GM23338 (cell line): ENCODE data around the gene ACSF3. TPM values are rescaled to one million over a fixed set of nuclear protein-coding genes. Genes with fewer than 3 reads are reported as not detected.

ENCODE experiments used
- ATAC-seq: fragments of 200-7000 bp; cut with Tn5 transposase; 3 replicates; pipeline ENCODE4 v1.9.1; 2020
- DNase-seq: peaks from one replicate; pipeline ENCODE4 v3.0.0-alpha.2; 2015; ENCODE audit warnings: low spot score
- H2AFZ ChIP-seq: fragments of 200-600 bp; sonication (generic); 2 replicates; pipeline ENCODE4 v1.8.0; 2016; ENCODE audit warnings: antibody characterized with exemption, mild to moderate bottlenecking, moderate library complexity
- H3F3A ChIP-seq: fragments of 200-600 bp; sonication (generic); replicated peaks from 2 replicates; pipeline ENCODE4 v1.8.0; 2017; ENCODE audit warnings: antibody characterized with exemption, mixed run types, low read depth
- H3K27ac ChIP-seq: fragments of 200-600 bp; sonication (generic); 2 replicates; pipeline ENCODE4 v1.6.1; 2016; ENCODE audit warnings: low read depth
- H3K27me3 ChIP-seq: fragments of 200-600 bp; sonication (generic); 2 replicates; pipeline ENCODE4 v1.8.0; 2016; ENCODE audit warnings: mild to moderate bottlenecking, mixed run types, moderate library complexity; ENCODE audit not compliant: insufficient read depth
- H3K36me3 ChIP-seq: fragments of 200-600 bp; sonication (generic); 2 replicates; pipeline ENCODE4 v1.8.0; 2016; ENCODE audit warnings: mild to moderate bottlenecking; ENCODE audit not compliant: insufficient read depth
- H3K4me1 ChIP-seq: fragments of 200-600 bp; sonication (generic); 2 replicates; pipeline ENCODE4 v1.8.0; 2016; ENCODE audit warnings: mild to moderate bottlenecking, moderate library complexity; ENCODE audit not compliant: insufficient read depth
- H3K4me2 ChIP-seq: fragments of 200-600 bp; sonication (generic); 2 replicates; pipeline ENCODE4 v1.7.1; 2017; ENCODE audit warnings: mixed run types
- H3K4me3 ChIP-seq: fragments of 200-600 bp; sonication (generic); 2 replicates; pipeline ENCODE4 v1.6.1; 2016; ENCODE audit warnings: mixed run types
- H3K79me2 ChIP-seq: fragments of 200-600 bp; sonication (generic); replicated peaks from 2 replicates; pipeline ENCODE4 v1.8.0; 2017; ENCODE audit warnings: mild to moderate bottlenecking; ENCODE audit not compliant: insufficient read depth
- H3K9me2 ChIP-seq: fragments of 200-600 bp; sonication (generic); 2 replicates; pipeline ENCODE4 v1.8.0; 2017; ENCODE audit not compliant: insufficient read depth
- H4K20me1 ChIP-seq: fragments of 200-600 bp; sonication (generic); replicated peaks from 2 replicates; pipeline ENCODE4 v1.8.0; 2017; ENCODE audit warnings: mild to moderate bottlenecking; ENCODE audit not compliant: insufficient read depth
- H3K27ac Mint-ChIP-seq: 2 replicates; pipeline ENCODE4 v1.8.0; 2020; ENCODE audit warnings: inconsistent platforms, mild to moderate bottlenecking, moderate library complexity, mixed read lengths
- H3K27me3 Mint-ChIP-seq: 3 replicates; pipeline ENCODE4 v1.8.0; 2022; ENCODE audit warnings: low read depth, mild to moderate bottlenecking, moderate library complexity, mixed read lengths, inconsistent platforms; ENCODE audit not compliant: insufficient read depth, poor library complexity
- H3K36me3 Mint-ChIP-seq: 3 replicates; pipeline ENCODE4 v1.8.0; 2021; ENCODE audit warnings: low read depth, mild to moderate bottlenecking, inconsistent platforms, moderate library complexity, mixed read lengths
- H3K4me1 Mint-ChIP-seq: 3 replicates; pipeline ENCODE4 v1.8.0; 2020; ENCODE audit warnings: mild to moderate bottlenecking, inconsistent platforms, mixed read lengths
- H3K4me3 Mint-ChIP-seq: 3 replicates; pipeline ENCODE4 v1.8.0; 2021; ENCODE audit warnings: moderate library complexity, mild to moderate bottlenecking, inconsistent platforms, mixed read lengths
- H3K9me3 Mint-ChIP-seq: 3 replicates; pipeline ENCODE4 v1.8.0; 2020; ENCODE audit warnings: moderate library complexity, mild to moderate bottlenecking, inconsistent platforms, mixed read lengths
- CREB1 ChIP-seq: fragments of 250-450 bp; sonication (Bioruptor Pico); IDR thresholded peaks from 2 replicates; pipeline ENCODE4 v1.5.0; 2020; ENCODE audit warnings: low read depth, mild to moderate bottlenecking, moderate library complexity
- CTCF ChIP-seq, 2 experiments: fragments of 200-600 bp in 1 of 2; sonication (generic) in 1 of 2; conservative IDR thresholded peaks; 2 replicates each; pipeline versions ENCODE4 v1.5.1 to v1.6.1; 2016 to 2017; ENCODE audit warnings: antibody characterized with exemption in 2 of 2, low read depth in 2 of 2, mild to moderate bottlenecking in 2 of 2, moderate library complexity in 1 of 2
- ETS1 ChIP-seq: IDR thresholded peaks from 2 replicates; pipeline ENCODE4 v1.6.1; 2016; ENCODE audit warnings: antibody characterized with exemption
- EZH2 ChIP-seq: fragments of 200-600 bp; sonication (generic); IDR thresholded peaks from one replicate; pipeline ENCODE4 v1.8.0; 2017; ENCODE audit warnings: antibody characterized with exemption, mild to moderate bottlenecking, low read depth; ENCODE audit not compliant: unreplicated experiment
- EZH2phosphoT487 ChIP-seq: fragments of 200-600 bp; sonication (generic); IDR thresholded peaks from one replicate; pipeline ENCODE4 v1.8.1; 2018; ENCODE audit warnings: antibody characterized with exemption; ENCODE audit not compliant: unreplicated experiment
- JUNB ChIP-seq: IDR thresholded peaks from one replicate; pipeline ENCODE4 v1.6.1; 2016; ENCODE audit warnings: antibody characterized with exemption; ENCODE audit not compliant: unreplicated experiment
- NANOG ChIP-seq: IDR thresholded peaks from 2 replicates; pipeline ENCODE4 v1.6.1; 2016; ENCODE audit warnings: antibody characterized with exemption, borderline replicate concordance
- POLR2AphosphoS5 ChIP-seq: IDR thresholded peaks from 2 replicates; pipeline ENCODE4 v1.6.1; 2016; ENCODE audit warnings: antibody characterized with exemption, low read depth
- REST ChIP-seq: IDR thresholded peaks from one replicate; pipeline ENCODE4 v1.6.1; 2018; ENCODE audit warnings: antibody characterized with exemption; ENCODE audit not compliant: unreplicated experiment
- STAT1 ChIP-seq: IDR thresholded peaks from one replicate; pipeline ENCODE4 v1.6.1; 2016; ENCODE audit warnings: antibody characterized with exemption; ENCODE audit not compliant: unreplicated experiment
- ZNF114 ChIP-seq: fragments of 250-450 bp; sonication (Bioruptor Pico); IDR thresholded peaks from 2 replicates; pipeline ENCODE4 v1.5.0; 2020; ENCODE audit warnings: mild to moderate bottlenecking, moderate library complexity
- ZNF331 ChIP-seq: fragments of 250-450 bp; sonication (Bioruptor Pico); IDR thresholded peaks from 2 replicates; pipeline ENCODE4 v1.5.0; 2020; ENCODE audit warnings: low read depth, mild to moderate bottlenecking, moderate library complexity
- ZNF462 ChIP-seq: fragments of 250-450 bp; sonication (Bioruptor Pico); IDR thresholded peaks from 2 replicates; pipeline ENCODE4 v1.5.0; 2020; ENCODE audit warnings: mild to moderate bottlenecking, moderate library complexity
- polyA plus RNA-seq: library from polyadenylated mRNA; unstranded; fragments of >200 nt; fragmentation: Nextera tagmentation; extraction: Ambion mirVana; gene quantifications from 2 replicates; pipeline ENCODE4 v1.2.1, GENCODE V29; 2016
- total RNA-seq: library from RNA; depleted of rRNA; stranded (reverse); fragments of >200 nt; shearing (Covaris generic); gene quantifications from 2 replicates; pipeline ENCODE4 v1.2.3, GENCODE V29; 2014

ACSF3 gene
- total and polyA plus RNA-seq, 2 experiments from 2014 or later = 12.8 to 23.1 TPM

GRCh38 chr16:89145406-89146161 lies 51.9 kb downstream of the ACSF3 start:
- Mint-ChIP-seq H3K4me1 (no peaks in the 10 kb centered on the region), H3K9me3 (peaks cover 35% of the 10 kb centered on the region), H3K27ac (no peak overlapping the region), H3K27me3 (peaks cover 6% of the 10 kb centered on the region), H3K4me3 (no peak overlapping the region), H3K36me3 (peaks cover 48% of the 10 kb centered on the region)
- Histone ChIP-seq H3K27ac (no peak overlapping the region), H3K4me1 (no peaks in the 10 kb centered on the region), H3K4me3 (no peak overlapping the region), H3K4me2 (no peak overlapping the region), H3K79me2 (no peaks in the 10 kb centered on the region), H3K27me3 (no peaks in the 10 kb centered on the region), H4K20me1 (no peaks in the 10 kb centered on the region), H3K9me2 (no peaks in the 10 kb centered on the region; the same call in 1 of the 2 replicates), H3K36me3 (peaks cover 5% of the 10 kb centered on the region; the same call in 1 of the 2 replicates), H2AFZ (no peak overlapping the region), H3F3A (no peaks in the 10 kb centered on the region)
- TF ChIP-seq EZH2 (no peak), CTCF (conservative IDR thresholded peaks at IDR 0.05; ENCODE audit: low read depth in 2 of 2) (no peak), REST (no peak), POLR2AphosphoS5 (no peak), NANOG (no peak), JUNB (no peak), ZNF462 (CRISPR knock-in tag) (no peak), CREB1 (CRISPR knock-in tag) (no peak), EZH2phosphoT487 (no peak), ETS1 (no peak), ZNF114 (no peak), STAT1 (no peak), ZNF331 (no peak)
- DNase-seq (no peak), ATAC-seq (no peak)
